ENCODE results near the gene APLP2.
"Not testable (repeated sequence)": the region's sequence is repeated elsewhere in the genome, so short reads cannot be mapped to it uniquely, and the experiment has no call there.

APLP2 gene

GRCh38 chr11:130188047-130188446 is 118.4 kb downstream of the APLP2 start:
- no peak overlapping the region for H3K4me3 ChIP-seq (ENCODE audit: low read depth, low read length)
- no peak for TF ChIP-seq CTCF (IDR thresholded peaks at IDR 0.05; ENCODE audit: low read depth, low read length, missing control alignments)
- no peak for DNase-seq (ENCODE audit: low read depth)

GRCh38 chr11:130188585-130189347 is 119.1 kb downstream of the APLP2 start:
- H3K4me3 ChIP-seq (ENCODE audit: low read depth, low read length): no peak overlapping the region
- no peak for DNase-seq (ENCODE audit: low read depth)
- no peak for TF ChIP-seq CTCF (IDR thresholded peaks at IDR 0.05; ENCODE audit: low read depth, low read length, missing control alignments)

GRCh38 chr11:130189492-130190210 is 120.0 kb downstream of the APLP2 start:
- no peak for TF ChIP-seq CTCF (IDR thresholded peaks at IDR 0.05; ENCODE audit: low read depth, low read length, missing control alignments)

GRCh38 chr11:130190371-130190881 is 120.7 kb downstream of the APLP2 start:
- H3K4me3 ChIP-seq (ENCODE audit: low read depth, low read length): no peak overlapping the region
- DNase-seq (ENCODE audit: low read depth): no peak
- no peak for TF ChIP-seq CTCF (IDR thresholded peaks at IDR 0.05; ENCODE audit: low read depth, low read length, missing control alignments)

More at GRCh38 chr11:130189492-130190210, 120.0 kb downstream of the APLP2 start:
- no peak overlapping the region for H3K4me3 ChIP-seq (ENCODE audit: low read depth, low read length)
- no peak for DNase-seq (ENCODE audit: low read depth)

- no peak for DNase-seq (ENCODE audit: low read depth)
- no peak overlapping the region for H3K4me3 ChIP-seq (ENCODE audit: low read depth, low read length)
- no peak for TF ChIP-seq CTCF (IDR thresholded peaks at IDR 0.05; ENCODE audit: low read depth, low read length, missing control alignments)
Observed at GRCh38 chr11:130191896-130192295, 122.2 kb downstream of the APLP2 start.

- no peak for TF ChIP-seq CTCF (IDR thresholded peaks at IDR 0.05; ENCODE audit: low read depth, low read length, missing control alignments)
- no peak for DNase-seq (ENCODE audit: low read depth)
Observed at GRCh38 chr11:130192845-130193267, 123.2 kb downstream of the APLP2 start.

GRCh38 chr11:130193551-130193950 is 123.9 kb downstream of the APLP2 start:
- not testable (repeated sequence) for DNase-seq (ENCODE audit: low read depth); H3K4me3 ChIP-seq (ENCODE audit: low read depth, low read length)

More at GRCh38 chr11:130192845-130193267, 123.2 kb downstream of the APLP2 start:
- no peak overlapping the region for H3K4me3 ChIP-seq (ENCODE audit: low read depth, low read length)

All from GM12864 (cell line).